Natural killer cell treated with Interleukin-12 subunit alpha and Interleukin-12 subunit beta and Interleukin-15 and Interleukin-18, amount 100 ng/mL, for 72 hours (primary cell): ENCODE results near the gene DPT. TPM values are rescaled to one million over a fixed set of nuclear protein-coding genes. Genes with fewer than 3 reads are reported as not detected.
"Not testable (repeated sequence)": the region's sequence is repeated elsewhere in the genome, so short reads cannot be mapped to it uniquely, and the experiment has no call there.

Source experiments
- ATAC-seq, 2 donors: fragments of 150-1000 bp; cut with Tn5 transposase in 1 of 2; sonication (Bioruptor Pico), chemical (Tn5 transposase) in 1 of 2; 2 replicates each; pipeline ENCODE4 v1.10.0; 2021
- DNase-seq: peaks from one replicate; pipeline ENCODE4 v3.0.0; 2022; ENCODE audit warnings: low spot score
- H3K27ac Mint-ChIP-seq, 2 donors: 1 replicate in 1 of 2; 2 replicates in 1 of 2; pipeline ENCODE4 v1.8.0; 2022; ENCODE audit warnings: mixed read lengths in 2 of 2, mild to moderate bottlenecking in 1 of 2, moderate library complexity in 1 of 2
- H3K27me3 Mint-ChIP-seq, 2 donors: 1 replicate in 1 of 2; 2 replicates in 1 of 2; pipeline ENCODE4 v1.8.0; 2022; ENCODE audit warnings: mixed read lengths in 2 of 2
- H3K36me3 Mint-ChIP-seq: one replicate; pipeline ENCODE4 v1.8.0; 2022; ENCODE audit warnings: mixed read lengths
- H3K4me1 Mint-ChIP-seq, 2 donors: 1 replicate in 1 of 2; 2 replicates in 1 of 2; pipeline ENCODE4 v1.8.0; 2022; ENCODE audit warnings: low read depth in 2 of 2, mixed read lengths in 2 of 2, mild to moderate bottlenecking in 1 of 2
- H3K4me3 Mint-ChIP-seq: one replicate; pipeline ENCODE4 v1.8.0; 2022; ENCODE audit warnings: mixed read lengths
- H3K9me3 Mint-ChIP-seq: 2 replicates; pipeline ENCODE4 v1.8.0; 2022; ENCODE audit warnings: mixed read lengths
- total RNA-seq, 2 donors: library from RNA; stranded (reverse); gene quantifications; one replicate each; pipeline ENCODE4 v1.2.3, GENCODE V29; 2022

DPT gene
- total RNA-seq: not detected

DNA sequence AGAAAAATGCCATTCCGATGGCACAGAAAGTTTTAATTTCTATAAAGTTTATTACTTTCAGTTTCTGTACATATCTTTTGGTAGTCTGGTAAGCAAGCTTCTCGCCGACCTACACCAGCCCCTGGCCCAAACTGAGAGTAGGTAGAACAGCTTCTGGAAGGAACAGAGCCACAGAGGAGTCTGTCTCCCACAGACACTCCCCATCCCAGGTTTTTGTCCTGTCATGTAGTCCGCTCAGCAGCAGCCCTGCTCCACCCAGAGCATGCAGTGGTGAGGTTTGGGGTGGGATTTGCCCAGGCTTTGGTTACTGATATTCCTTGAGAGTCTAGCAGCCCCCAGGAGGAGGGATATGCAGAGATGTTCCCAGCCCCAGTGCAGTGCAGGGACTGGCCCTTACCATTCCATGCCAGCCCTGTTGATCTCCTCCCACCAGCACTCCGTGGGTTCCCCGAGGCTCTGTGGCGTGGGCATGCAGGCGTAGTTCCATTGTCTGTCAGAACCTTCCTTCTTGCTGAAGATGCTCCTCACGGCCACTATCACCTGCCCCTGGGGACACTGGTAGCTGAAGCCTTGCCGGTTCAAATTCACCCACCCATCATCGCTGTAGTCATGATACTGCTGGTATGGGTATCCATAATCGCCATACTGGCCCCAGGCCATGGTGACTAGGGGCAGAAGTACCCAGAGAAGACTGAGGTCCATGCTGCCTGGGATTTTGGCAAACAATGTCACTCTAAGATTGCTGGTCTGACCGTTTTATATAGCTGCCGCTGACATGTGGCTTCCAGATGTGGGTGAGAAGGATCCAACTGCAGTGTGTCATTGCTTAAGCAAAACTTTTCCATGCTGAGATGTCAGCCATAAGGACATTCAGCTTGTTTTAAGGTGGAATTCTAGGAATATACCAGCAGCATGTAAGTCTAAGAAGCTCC is at the start of gene DPT:
TSS of gene DPT (minus strand) at position 734 of the 932 bp plus-strand sequence. CDS start at position 702, 32 bp downstream.
- no peak for DNase-seq
- Mint-ChIP-seq H3K27ac (no peak within 1 kb of the TSS), H3K9me3 (no peaks in the 10 kb centered on the region), H3K27me3 (peaks cover 0 to 12% of the 10 kb centered on the region in 2 donors), H3K4me1 (no peaks in the 10 kb centered on the region), H3K36me3 (no peaks in the 10 kb centered on the region), H3K4me3 (no peak within 1 kb of the TSS)
- peak; percentile 43 to 56 for ATAC-seq

DNA sequence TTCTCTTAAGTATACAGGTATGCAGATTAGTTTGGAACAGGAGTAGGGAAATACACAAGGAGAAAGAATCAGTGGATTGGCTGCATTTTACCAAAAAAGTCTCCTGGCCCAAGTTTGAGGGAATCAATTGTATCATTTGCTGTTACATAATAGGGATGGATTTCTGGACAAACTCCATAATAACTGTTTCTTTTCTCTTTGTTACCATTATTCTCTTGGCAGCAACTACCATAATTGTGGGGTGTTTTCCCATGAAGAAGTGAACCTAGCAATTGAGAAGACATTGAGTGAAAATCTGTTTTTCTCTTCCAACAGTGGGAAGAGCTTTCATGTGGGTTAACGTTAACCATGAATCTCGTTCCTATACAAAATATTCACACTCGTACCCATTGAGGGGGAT is 46.4 kb upstream of the DPT start:
- peaks cover 9 to 13% of the 10 kb centered on the region in 2 donors for H3K27me3 Mint-ChIP-seq

DNA sequence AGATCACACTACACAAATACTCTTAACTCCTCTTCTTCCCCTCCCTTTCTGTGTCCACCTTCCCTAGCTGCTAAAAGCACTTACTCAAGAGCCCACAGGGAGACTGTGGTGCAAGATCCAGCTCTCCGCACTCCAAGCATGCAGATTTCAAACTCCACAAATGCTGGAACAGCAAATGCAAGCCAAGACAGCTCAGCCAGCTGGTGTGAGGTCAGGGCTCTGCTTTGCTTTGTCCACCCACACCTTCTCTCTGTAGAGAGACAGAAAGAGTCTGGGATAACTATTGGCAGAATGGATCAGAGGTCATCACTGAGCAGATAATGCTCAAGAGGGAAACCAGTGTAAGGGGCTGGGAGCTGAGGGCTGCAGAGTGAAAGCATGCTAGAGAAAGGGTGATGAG is 45.2 kb upstream of the DPT start:
- ATAC-seq: no peak
- no peak overlapping the region for H3K4me3 Mint-ChIP-seq
- DNase-seq: no peak

More for the DNA sequence above, 46.4 kb upstream of the DPT start:
- DNase-seq: no peak
- no peaks in the 10 kb centered on the region for H3K9me3 Mint-ChIP-seq
- H3K27ac Mint-ChIP-seq: no peak overlapping the region
- H3K4me1 Mint-ChIP-seq: no peaks in the 10 kb centered on the region
- H3K36me3 Mint-ChIP-seq: no peaks in the 10 kb centered on the region
- H3K4me3 Mint-ChIP-seq: no peak overlapping the region
- no peak for ATAC-seq

DNA sequence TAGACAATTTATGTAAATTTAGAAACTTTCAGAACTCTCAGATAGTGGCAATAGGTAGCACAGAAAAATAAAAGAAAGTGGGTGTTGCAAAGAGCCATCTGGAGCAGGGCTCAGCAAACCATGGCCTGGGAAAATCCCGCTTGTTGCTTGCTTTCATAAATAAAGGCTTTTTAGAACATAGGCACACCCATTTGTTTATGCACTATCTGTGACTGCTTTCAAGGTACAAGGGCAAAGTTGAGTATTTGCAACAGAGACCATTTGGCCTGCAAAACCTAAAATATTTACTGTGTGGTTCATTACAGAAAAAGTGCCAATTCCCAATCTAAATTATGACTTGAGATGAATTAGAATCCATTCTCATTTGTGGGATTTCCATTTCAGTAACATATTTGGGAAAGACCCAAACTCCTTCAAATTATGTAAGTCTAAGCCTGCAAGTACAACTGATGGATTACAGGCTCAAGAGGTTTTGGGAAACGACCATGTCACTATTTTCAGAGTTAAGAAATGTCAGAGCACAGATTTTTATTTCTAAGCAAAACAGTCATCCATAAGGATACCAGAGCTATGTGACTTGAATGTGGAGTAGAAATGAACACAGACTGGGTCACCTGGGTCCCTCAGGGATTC is 43.5 kb upstream of the DPT start:
- no peaks in the 10 kb centered on the region for H3K4me1 Mint-ChIP-seq
- H3K36me3 Mint-ChIP-seq: no peaks in the 10 kb centered on the region
- H3K9me3 Mint-ChIP-seq: no peaks in the 10 kb centered on the region
- no peak for ATAC-seq
- no peaks in the 10 kb centered on the region for H3K27me3 Mint-ChIP-seq
- H3K4me3 Mint-ChIP-seq: no peak overlapping the region
- no peak for DNase-seq
- no peak overlapping the region for H3K27ac Mint-ChIP-seq

More for the DNA sequence above, 45.2 kb upstream of the DPT start:
- no peaks in the 10 kb centered on the region for H3K36me3 Mint-ChIP-seq
- H3K4me1 Mint-ChIP-seq: no peaks in the 10 kb centered on the region
- no peaks in the 10 kb centered on the region for H3K9me3 Mint-ChIP-seq
- peaks cover 3 to 6% of the 10 kb centered on the region in 2 donors for H3K27me3 Mint-ChIP-seq
- no peak overlapping the region for H3K27ac Mint-ChIP-seq

DNA sequence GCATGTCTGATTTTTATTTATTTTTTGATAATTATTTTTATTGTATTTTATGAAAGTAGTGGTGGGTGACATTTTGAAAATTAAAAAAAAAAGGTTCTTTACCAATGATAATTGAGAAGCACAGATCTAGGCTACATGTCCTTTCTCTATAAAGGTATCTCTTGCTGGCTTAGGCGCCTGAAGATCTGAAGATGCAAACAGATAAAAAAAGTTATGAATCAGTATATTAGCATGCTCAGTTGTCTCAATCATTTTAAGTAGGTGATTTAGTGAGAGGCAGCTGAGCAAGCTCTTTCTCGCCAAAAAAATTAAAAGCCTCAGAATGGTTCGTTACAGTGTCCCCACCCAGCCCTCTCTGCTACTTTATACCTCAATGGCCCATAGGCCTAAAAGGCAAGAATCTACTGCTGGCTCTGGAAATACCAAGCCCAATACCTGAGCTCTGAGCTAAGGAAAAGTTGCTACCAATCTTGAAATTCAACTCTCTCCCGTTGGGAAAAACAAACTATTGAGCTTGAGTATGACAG is 42.2 kb upstream of the DPT start:
- no peak overlapping the region for H3K27ac Mint-ChIP-seq
- no peaks in the 10 kb centered on the region for H3K36me3 Mint-ChIP-seq
- no peak overlapping the region for H3K4me3 Mint-ChIP-seq
- no peaks in the 10 kb centered on the region for H3K27me3 Mint-ChIP-seq
- no peak for ATAC-seq
- no peaks in the 10 kb centered on the region for H3K4me1 Mint-ChIP-seq
- no peaks in the 10 kb centered on the region for H3K9me3 Mint-ChIP-seq
- no peak for DNase-seq

DNA sequence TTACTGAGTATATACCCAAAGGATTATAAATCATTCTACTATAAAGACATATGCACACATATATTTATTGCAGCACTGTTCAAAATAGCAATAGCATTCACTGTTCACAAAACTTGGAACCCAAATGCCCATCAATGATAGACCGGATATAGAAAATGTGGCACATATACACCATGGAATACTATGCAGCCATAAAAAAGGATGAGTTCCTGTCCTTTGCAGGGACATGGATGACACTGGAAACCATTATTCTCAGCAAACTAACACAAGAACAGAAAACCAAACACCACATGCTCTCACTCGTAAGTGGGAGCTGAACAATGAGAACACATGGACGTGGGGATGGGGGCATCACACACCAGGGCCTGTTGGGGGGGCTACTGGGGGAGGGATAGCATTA is 40.9 kb upstream of the DPT start:
- not testable (repeated sequence) for H3K4me3 Mint-ChIP-seq

DNA sequence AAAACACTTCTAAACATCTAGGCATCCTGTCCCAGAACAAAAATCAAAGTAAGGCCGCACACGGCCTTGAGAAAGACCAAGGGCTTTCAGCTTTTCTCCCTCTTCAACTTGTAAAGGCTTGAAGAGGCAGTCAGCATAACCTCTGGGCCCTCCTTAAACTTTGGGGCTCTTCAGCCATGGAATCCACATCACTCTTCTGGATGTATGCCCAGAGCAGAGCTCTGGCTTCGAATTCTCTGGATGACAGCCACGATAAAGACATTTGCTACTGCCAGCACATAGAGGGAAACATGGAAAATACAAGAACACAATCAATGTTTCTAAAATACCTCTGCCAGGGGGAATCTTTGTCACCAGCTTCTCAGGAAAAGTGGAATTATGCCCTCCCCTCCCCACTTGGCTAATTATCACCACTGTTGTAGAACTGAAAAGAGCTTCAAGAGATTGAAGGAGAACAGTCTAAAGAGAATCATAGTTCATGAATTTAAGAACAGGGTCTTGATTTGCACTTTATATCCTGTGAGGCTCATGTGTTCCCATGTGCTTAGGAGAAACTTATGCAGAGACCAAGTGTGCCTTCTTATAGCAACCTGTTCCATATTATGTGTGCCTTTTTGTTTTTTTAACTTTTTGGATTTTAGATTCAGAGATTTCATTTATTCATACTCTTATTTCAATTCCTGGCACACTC is 39.0 kb upstream of the DPT start:
- ATAC-seq: no peak
- Mint-ChIP-seq H3K36me3 (no peaks in the 10 kb centered on the region), H3K27me3 (no peaks in the 10 kb centered on the region), H3K4me3 (no peak overlapping the region), H3K4me1 (no peaks in the 10 kb centered on the region), H3K27ac (no peak overlapping the region), H3K9me3 (no peaks in the 10 kb centered on the region)
- DNase-seq: no peak

More for the DNA sequence above, 40.9 kb upstream of the DPT start:
- not testable (repeated sequence) for H3K36me3 Mint-ChIP-seq, H3K27me3 Mint-ChIP-seq, H3K9me3 Mint-ChIP-seq, H3K27ac Mint-ChIP-seq, DNase-seq, H3K4me1 Mint-ChIP-seq, ATAC-seq

DNA sequence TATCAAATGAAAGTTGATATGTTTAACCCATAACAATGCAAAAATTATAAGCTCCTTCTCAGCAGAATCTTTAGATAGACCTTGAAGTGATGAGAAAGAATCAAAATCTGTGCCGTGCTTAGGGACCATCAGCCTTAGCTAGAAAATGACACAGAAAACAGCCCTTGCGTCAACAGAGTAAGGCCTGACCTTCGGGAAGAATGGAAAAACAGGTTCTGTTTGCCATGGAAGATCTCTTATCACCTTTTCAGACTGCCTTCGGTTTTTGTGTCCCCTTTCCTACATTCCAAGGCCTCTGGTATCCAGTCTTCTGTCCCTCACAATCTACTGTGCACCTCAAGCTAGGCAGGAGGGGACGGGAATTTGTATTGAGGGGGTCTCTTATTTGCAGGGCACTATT is 37.6 kb upstream of the DPT start:
- Mint-ChIP-seq H3K27ac (no peak overlapping the region), H3K27me3 (no peaks in the 10 kb centered on the region), H3K9me3 (no peaks in the 10 kb centered on the region), H3K4me3 (no peak overlapping the region), H3K4me1 (no peaks in the 10 kb centered on the region), H3K36me3 (no peaks in the 10 kb centered on the region)
- DNase-seq (no peak), ATAC-seq (no peak)

DNA sequence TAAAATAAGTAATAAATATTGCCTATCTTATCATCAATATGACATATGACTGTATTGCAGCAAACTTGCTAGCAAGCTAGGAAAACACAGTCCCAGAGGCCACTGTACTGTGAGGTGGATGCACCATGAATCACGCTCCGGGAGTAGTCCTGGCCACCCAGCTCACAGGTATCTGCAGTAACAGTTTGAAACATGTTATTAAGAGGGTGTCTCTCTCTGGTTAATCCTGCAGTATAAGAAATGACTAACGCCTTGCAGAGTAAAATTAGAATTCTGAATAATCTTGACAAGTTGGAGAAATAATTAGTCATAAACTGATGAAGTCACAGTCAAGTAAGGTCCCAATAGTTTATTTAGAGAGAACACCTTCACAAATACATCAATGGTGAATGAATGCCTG is 34.0 kb upstream of the DPT start:
- Mint-ChIP-seq H3K27me3 (no peaks in the 10 kb centered on the region), H3K9me3 (no peaks in the 10 kb centered on the region), H3K4me1 (no peaks in the 10 kb centered on the region), H3K36me3 (no peaks in the 10 kb centered on the region), H3K4me3 (no peak overlapping the region), H3K27ac (no peak overlapping the region)
- ATAC-seq: no peak
- DNase-seq: no peak

DNA sequence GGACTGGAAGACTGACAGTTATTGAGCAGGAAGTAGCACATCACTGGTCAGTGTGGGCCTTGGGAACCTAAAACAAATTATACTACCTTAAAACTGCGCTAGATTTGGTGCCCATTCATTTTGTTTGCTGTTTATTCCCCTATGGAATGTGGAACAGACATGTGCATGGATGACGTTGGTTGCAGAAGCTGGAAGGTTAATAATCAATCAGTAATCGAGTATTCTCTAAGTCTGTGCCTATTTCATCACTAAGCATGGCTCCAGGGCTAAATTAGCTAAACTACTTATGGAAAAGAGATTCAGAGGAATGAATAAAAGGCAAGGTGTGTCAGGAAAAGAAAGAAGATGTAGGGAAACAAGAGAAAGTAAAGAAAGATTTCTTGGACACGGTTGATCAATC is 33.5 kb upstream of the DPT start:
- no peaks in the 10 kb centered on the region for H3K36me3 Mint-ChIP-seq
- H3K4me1 Mint-ChIP-seq: no peaks in the 10 kb centered on the region
- no peak overlapping the region for H3K4me3 Mint-ChIP-seq
- DNase-seq: no peak
- ATAC-seq: no peak
- no peaks in the 10 kb centered on the region for H3K9me3 Mint-ChIP-seq
- no peaks in the 10 kb centered on the region for H3K27me3 Mint-ChIP-seq
- H3K27ac Mint-ChIP-seq: no peak overlapping the region

DNA sequence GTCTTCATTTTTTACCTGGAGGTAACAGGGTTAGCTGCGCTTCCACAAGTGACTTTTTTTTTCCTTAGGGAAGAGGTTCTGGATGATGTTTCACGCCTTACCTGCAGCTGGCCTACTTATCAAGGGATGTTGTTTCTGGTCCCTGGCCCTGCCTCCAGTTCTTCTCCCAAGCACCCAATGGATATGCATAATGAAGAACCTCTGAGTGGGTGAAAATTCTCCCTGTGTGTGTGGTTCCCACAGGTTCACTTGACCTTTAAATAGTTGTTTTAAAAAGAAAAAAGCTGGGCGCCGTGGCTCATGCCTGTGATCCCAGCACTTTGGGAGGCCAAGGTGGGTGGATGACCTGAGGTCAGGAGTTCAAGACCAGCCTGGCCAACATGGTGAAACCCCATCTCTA is 31.8 kb upstream of the DPT start:
- Mint-ChIP-seq H3K9me3 (no peaks in the 10 kb centered on the region), H3K27ac (no peak overlapping the region), H3K4me1 (no peaks in the 10 kb centered on the region), H3K36me3 (no peaks in the 10 kb centered on the region), H3K27me3 (no peaks in the 10 kb centered on the region), H3K4me3 (no peak overlapping the region)
- DNase-seq (no peak), ATAC-seq (no peak)

DNA sequence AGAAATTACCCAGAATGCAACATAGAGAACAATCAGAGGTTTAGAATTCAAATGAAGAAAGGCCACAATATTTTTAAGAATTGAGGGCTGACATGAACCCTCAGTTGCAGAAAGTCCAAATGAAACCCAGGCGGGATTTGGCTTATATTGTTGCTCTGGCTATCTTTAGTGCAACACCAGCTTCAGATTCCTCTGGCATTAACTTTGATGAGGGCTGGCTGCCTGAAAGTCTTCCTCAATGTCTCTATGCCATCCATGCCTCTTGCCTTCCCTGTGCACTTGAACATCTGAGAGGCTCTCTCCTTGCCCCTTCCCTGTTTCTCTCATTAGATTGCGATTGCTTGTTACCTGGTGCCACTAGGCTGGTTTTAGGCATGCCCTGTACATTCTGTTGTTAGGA is 31.2 kb upstream of the DPT start:
- ATAC-seq (no peak), DNase-seq (no peak)
- Mint-ChIP-seq H3K27ac (no peak overlapping the region), H3K9me3 (no peaks in the 10 kb centered on the region), H3K36me3 (no peaks in the 10 kb centered on the region), H3K4me1 (no peaks in the 10 kb centered on the region), H3K4me3 (no peak overlapping the region), H3K27me3 (no peaks in the 10 kb centered on the region)

DNA sequence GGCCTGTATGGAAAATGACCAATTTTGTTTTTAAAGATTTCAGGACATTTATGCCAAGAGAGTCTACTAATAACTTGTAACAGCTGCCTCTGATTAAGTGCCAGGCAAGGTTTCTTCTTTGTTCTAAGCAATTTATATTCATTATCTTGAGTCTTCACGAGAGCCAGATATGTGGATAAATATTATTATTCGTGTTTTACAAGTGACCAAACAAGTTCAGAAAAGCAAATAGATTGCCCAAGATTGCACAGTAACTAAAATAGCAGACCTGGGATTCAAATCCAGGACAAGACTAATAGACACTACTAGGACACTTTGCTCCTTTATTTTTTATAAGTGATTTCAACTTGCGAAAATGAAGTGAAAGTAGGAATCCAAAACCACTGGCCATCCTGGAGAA is 30.1 kb upstream of the DPT start:
- H3K27me3 Mint-ChIP-seq: peaks cover 3 to 10% of the 10 kb centered on the region in 2 donors
- no peaks in the 10 kb centered on the region for H3K9me3 Mint-ChIP-seq
- no peak for DNase-seq
- H3K27ac Mint-ChIP-seq: no peak overlapping the region
- no peaks in the 10 kb centered on the region for H3K4me1 Mint-ChIP-seq
- H3K36me3 Mint-ChIP-seq: no peaks in the 10 kb centered on the region
- no peak for ATAC-seq
- H3K4me3 Mint-ChIP-seq: no peak overlapping the region

DNA sequence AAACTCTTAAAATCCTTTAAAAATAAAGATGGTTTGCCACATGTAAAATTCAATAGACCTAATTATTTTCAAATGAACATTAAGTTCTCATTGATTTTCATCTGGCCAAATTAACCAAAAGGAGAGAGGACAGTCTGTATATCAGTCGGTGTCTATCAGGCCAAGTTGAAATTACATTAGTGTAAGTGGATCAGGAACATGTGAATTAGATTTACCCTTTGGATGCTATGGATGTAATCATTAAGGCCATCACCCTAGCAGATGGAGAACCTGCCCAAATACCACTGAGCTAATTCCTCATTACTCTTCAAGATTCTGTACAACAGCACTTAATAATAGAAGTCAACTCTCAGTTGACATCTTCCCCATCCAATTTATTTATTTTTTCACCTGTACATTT is 29.5 kb upstream of the DPT start:
- Mint-ChIP-seq H3K4me1 (no peaks in the 10 kb centered on the region), H3K27me3 (peaks cover 3 to 10% of the 10 kb centered on the region in 2 donors), H3K9me3 (no peaks in the 10 kb centered on the region), H3K27ac (no peak overlapping the region), H3K36me3 (no peaks in the 10 kb centered on the region), H3K4me3 (no peak overlapping the region)
- ATAC-seq (no peak), DNase-seq (no peak)
